ENCODE data around the gene NDRG3. TPM values are rescaled to one million over a fixed set of nuclear protein-coding genes. Genes with fewer than 3 reads are reported as not detected.
"Not testable (repeated sequence)": the region's sequence is repeated elsewhere in the genome, so short reads cannot be mapped to it uniquely, and the experiment has no call there.

NDRG3 gene
- total and polyA plus RNA-seq, 4 experiments from 2014 or later: 36.1 to 73.4 (median 44.7) TPM

GRCh38 chr20:36623444-36623843 is 122.4 kb downstream of the NDRG3 start:
- DNase-seq: no peak
- Histone ChIP-seq H3K9me3 (ENCODE audit: control insufficient read depth in 1 of 2, low read length in 2 of 2) (no peaks in the 10 kb centered on the region), H3K27ac (ENCODE audit: low read depth, low read length) (no peak overlapping the region), H3K27me3 (ENCODE audit: insufficient read depth, low read length) (no peaks in the 10 kb centered on the region), H3K36me3 (ENCODE audit: insufficient read depth, low read length) (peaks cover 22% of the 10 kb centered on the region), H3K4me1 (ENCODE audit: insufficient read depth, low read length) (peaks cover 17% of the 10 kb centered on the region), H3K4me3 (ENCODE audit: low read length in 2 of 2) (no peak overlapping the region)
- POLR2A ChIA-PET (ENCODE audit: partially characterized antibody): interaction anchor here (0.6 to 2.2 kb wide), 3 partner anchors 15 to 65 kb away, joined by 3 to 8 read pairs (median 4); partner anchors contain the start of gene RAB5IF
- Mint-ChIP-seq H3K36me3 (peaks cover 37 to 50% of the 10 kb centered on the region in 2 donors), H3K27me3 (no peaks in the 10 kb centered on the region), H3K4me1 (peaks cover 12 to 49% (median 29%) of the 10 kb centered on the region in 4 donors), H3K27ac (peak overlapping the region; percentile 21 to 87 (median 43)), H3K9me3 (peaks cover 0 to 2% (median 0%) of the 10 kb centered on the region in 8 donors), H3K4me3 (no peak overlapping the region)
- intact Hi-C loops (cut with micrococcal nuclease): no loop called here
- CTCF ChIA-PET (ENCODE audit: partially characterized antibody): interaction anchor here (0.6 to 2.1 kb wide), 6 partner anchors 9 to 22 kb away, joined by 3 to 6 read pairs (median 4); partner anchors contain the start of genes RAB5IF and SLA2

DNA sequence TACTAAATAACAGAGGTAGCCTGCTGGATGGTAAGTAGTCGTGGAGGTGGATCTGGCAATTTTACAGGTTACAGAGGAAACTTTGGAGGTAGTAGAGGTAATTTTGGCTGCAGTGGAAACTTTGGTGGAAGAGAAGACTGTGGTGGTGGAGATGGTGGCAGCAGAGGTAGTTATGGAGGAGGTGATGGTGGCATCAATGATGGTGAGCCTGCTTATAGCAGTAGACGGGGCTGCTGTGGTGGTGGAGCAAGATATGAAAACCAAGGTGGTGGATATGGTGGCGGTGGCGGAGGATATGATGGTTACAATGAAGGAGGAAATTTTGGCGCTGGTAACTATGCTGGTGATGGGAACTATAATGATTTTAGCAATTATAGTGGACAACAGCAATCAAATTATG is 125.0 kb downstream of the NDRG3 start:
- Mint-ChIP-seq H3K4me1 (peaks cover 12 to 31% (median 21%) of the 10 kb centered on the region in 4 donors), H3K9me3 (no peaks in the 10 kb centered on the region), H3K27me3 (no peaks in the 10 kb centered on the region), H3K4me3 (no peak overlapping the region), H3K36me3 (peaks cover 27 to 32% of the 10 kb centered on the region in 2 donors), H3K27ac (peak overlapping the region; percentile 3 to 92 (median 73))
- H3K4me3 ChIP-seq (ENCODE audit: low read length in 2 of 2): no peak overlapping the region
- DNase-seq: no peak
- CTCF ChIA-PET (ENCODE audit: partially characterized antibody): no interaction called here
- intact Hi-C loops (cut with micrococcal nuclease): no loop called here
- peaks cover 11% of the 10 kb centered on the region for H3K4me1 ChIP-seq (ENCODE audit: insufficient read depth, low read length)
- H3K27ac ChIP-seq (ENCODE audit: low read depth, low read length): no peak overlapping the region
- H3K36me3 ChIP-seq (ENCODE audit: insufficient read depth, low read length): peaks cover 12% of the 10 kb centered on the region
- H3K27me3 ChIP-seq (ENCODE audit: insufficient read depth, low read length): no peaks in the 10 kb centered on the region
- H3K9me3 ChIP-seq (ENCODE audit: control insufficient read depth in 1 of 2, low read length in 2 of 2): no peaks in the 10 kb centered on the region
- POLR2A ChIA-PET (ENCODE audit: partially characterized antibody): no interaction called here

- Mint-ChIP-seq H3K9me3 (no peaks in the 10 kb centered on the region), H3K4me1 (peaks cover 8 to 15% (median 10%) of the 10 kb centered on the region in 4 donors), H3K36me3 (peaks cover 25 to 56% of the 10 kb centered on the region in 2 donors), H3K27me3 (no peaks in the 10 kb centered on the region), H3K4me3 (no peak overlapping the region), H3K27ac (peak overlapping the region; percentile 35 to 75 (median 53))
- Histone ChIP-seq H3K27me3 (ENCODE audit: insufficient read depth, low read length) (no peaks in the 10 kb centered on the region), H3K36me3 (ENCODE audit: insufficient read depth, low read length) (peaks cover 48% of the 10 kb centered on the region), H3K9me3 (ENCODE audit: control insufficient read depth in 1 of 2, low read length in 2 of 2) (no peaks in the 10 kb centered on the region), H3K4me3 (ENCODE audit: low read length in 2 of 2) (no peak overlapping the region), H3K4me1 (ENCODE audit: insufficient read depth, low read length) (peaks cover 15% of the 10 kb centered on the region), H3K27ac (ENCODE audit: low read depth, low read length) (no peak overlapping the region)
- intact Hi-C loops (cut with micrococcal nuclease): loop anchor here (5.0 kb wide), 1 partner anchor 117 kb away; no protein-coding TSS in a partner anchor
- ChIA-PET POLR2A (ENCODE audit: partially characterized antibody) (interaction anchor here (0.6 to 12.7 kb wide), 3 partner anchors 9 to 29 kb away, joined by 3 to 131 read pairs (median 7); partner anchors contain the start of genes RAB5IF and SLA2), CTCF (ENCODE audit: partially characterized antibody) (interaction anchor here (1.1 to 7.5 kb wide), 8 partner anchors 9 to 141 kb away, joined by 3 to 83 read pairs (median 5); partner anchors contain the start of gene SLA2)
- DNase-seq: no peak
These were observed 130.9 kb downstream of the NDRG3 start for GRCh38 chr20:36614781-36615557.

- Mint-ChIP-seq H3K27me3 (no peaks in the 10 kb centered on the region), H3K36me3 (peaks cover 25 to 65% of the 10 kb centered on the region in 2 donors), H3K27ac (peak overlapping the region in 6 of 7 donors; percentile 43 to 74 (median 58)), H3K4me3 (no peak overlapping the region), H3K4me1 (peaks cover 8 to 15% (median 10%) of the 10 kb centered on the region in 4 donors), H3K9me3 (no peaks in the 10 kb centered on the region)
- no peak for DNase-seq
- ChIA-PET CTCF (ENCODE audit: partially characterized antibody) (interaction anchor here (0.8 to 7.5 kb wide), 10 partner anchors 10 to 142 kb away, joined by 3 to 83 read pairs (median 4); partner anchors contain the start of genes NDRG3 and SLA2), POLR2A (ENCODE audit: partially characterized antibody) (interaction anchor here (1.3 to 12.7 kb wide), 2 partner anchors 8 to 30 kb away, joined by 7 to 131 read pairs; partner anchors contain the start of genes RAB5IF and SLA2)
- H3K4me3 ChIP-seq (ENCODE audit: low read length in 2 of 2): no peak overlapping the region
- peaks cover 56% of the 10 kb centered on the region for H3K36me3 ChIP-seq (ENCODE audit: insufficient read depth, low read length)
- H3K27me3 ChIP-seq (ENCODE audit: insufficient read depth, low read length): no peaks in the 10 kb centered on the region
- no peaks in the 10 kb centered on the region for H3K9me3 ChIP-seq (ENCODE audit: control insufficient read depth in 1 of 2, low read length in 2 of 2)
- H3K4me1 ChIP-seq (ENCODE audit: insufficient read depth, low read length): peaks cover 15% of the 10 kb centered on the region
- no peak overlapping the region for H3K27ac ChIP-seq (ENCODE audit: low read depth, low read length)
- intact Hi-C loops (cut with micrococcal nuclease): loop anchor here (2.0 to 5.0 kb wide), 3 partner anchors 118 to 273 kb away; no protein-coding TSS in a partner anchor
These were observed 131.9 kb downstream of the NDRG3 start for GRCh38 chr20:36613974-36614373.

- Histone ChIP-seq H3K4me1 (ENCODE audit: insufficient read depth, low read length) (peaks cover 29% of the 10 kb centered on the region), H3K4me3 (ENCODE audit: low read length in 2 of 2) (no peak overlapping the region), H3K27ac (ENCODE audit: low read depth, low read length) (no peak overlapping the region), H3K9me3 (ENCODE audit: control insufficient read depth in 1 of 2, low read length in 2 of 2) (no peaks in the 10 kb centered on the region), H3K36me3 (ENCODE audit: insufficient read depth, low read length) (peaks cover 68% of the 10 kb centered on the region), H3K27me3 (ENCODE audit: insufficient read depth, low read length) (no peaks in the 10 kb centered on the region)
- POLR2A ChIA-PET (ENCODE audit: partially characterized antibody): interaction anchor here (1.5 to 12.7 kb wide), 4 partner anchors 18 to 143 kb away, joined by 3 to 131 read pairs (median 4); partner anchors contain the start of genes SLA2 and TGIF2
- Mint-ChIP-seq H3K36me3 (peaks cover 25 to 79% of the 10 kb centered on the region in 2 donors), H3K9me3 (no peaks in the 10 kb centered on the region), H3K27me3 (no peaks in the 10 kb centered on the region), H3K27ac (peak overlapping the region in 2 of 7 donors; percentile 27 to 63), H3K4me1 (peaks cover 14 to 30% (median 20%) of the 10 kb centered on the region in 4 donors), H3K4me3 (no peak overlapping the region)
- intact Hi-C loops (cut with micrococcal nuclease): loop anchor here (1.0 to 5.0 kb wide), 5 partner anchors 35 to 275 kb away; partner anchors contain the start of gene SLA2
- DNase-seq: no peak
- CTCF ChIA-PET (ENCODE audit: partially characterized antibody): interaction anchor here (0.6 to 7.5 kb wide), 9 partner anchors 13 to 145 kb away, joined by 3 to 83 read pairs (median 4); partner anchors contain the start of gene SLA2
These were observed 134.3 kb downstream of the NDRG3 start for GRCh38 chr20:36611625-36612024.

- POLR2A ChIA-PET (ENCODE audit: partially characterized antibody): interaction anchor here (0.8 to 12.7 kb wide), 6 partner anchors 12 to 36 kb away, joined by 3 to 153 read pairs (median 4); partner anchors contain the start of genes SLA2 and TGIF2
- Mint-ChIP-seq H3K36me3 (peaks cover 18 to 67% of the 10 kb centered on the region in 2 donors), H3K4me1 (peaks cover 18 to 46% (median 32%) of the 10 kb centered on the region in 4 donors), H3K27ac (peak overlapping the region in 5 of 7 donors; percentile 29 to 99 (median 98))
- DNase-seq; H3K9me3 Mint-ChIP-seq; intact Hi-C loops (cut with micrococcal nuclease); H3K9me3 ChIP-seq (ENCODE audit: control insufficient read depth in 1 of 2, low read length in 2 of 2); H3K4me3 ChIP-seq (ENCODE audit: low read length in 2 of 2); H3K4me3 Mint-ChIP-seq; H3K27me3 ChIP-seq (ENCODE audit: insufficient read depth, low read length); H3K27me3 Mint-ChIP-seq: not testable (repeated sequence)
- CTCF ChIA-PET (ENCODE audit: partially characterized antibody): interaction anchor here (0.9 to 7.5 kb wide), 2 partner anchors 37 to 147 kb away, joined by 3 to 83 read pairs; partner anchors contain the start of gene SLA2
- peaks cover 43% of the 10 kb centered on the region for H3K36me3 ChIP-seq (ENCODE audit: insufficient read depth, low read length)
- H3K27ac ChIP-seq (ENCODE audit: low read depth, low read length): peak overlapping the region; percentile 29
- H3K4me1 ChIP-seq (ENCODE audit: insufficient read depth, low read length): peaks cover 40% of the 10 kb centered on the region
These were observed 137.5 kb downstream of the NDRG3 start for GRCh38 chr20:36608388-36608728.
